GM23338 (cell line): ENCODE results near the gene ABHD3. TPM values are rescaled to one million over a fixed set of nuclear protein-coding genes. Genes with fewer than 3 reads are reported as not detected.
"Not testable (repeated sequence)": the region's sequence is repeated elsewhere in the genome, so short reads cannot be mapped to it uniquely, and the experiment has no call there.

Source experiments
- ATAC-seq: fragments of 200-7000 bp; cut with Tn5 transposase; 3 replicates; pipeline ENCODE4 v1.9.1; 2020
- DNase-seq: peaks from one replicate; pipeline ENCODE4 v3.0.0-alpha.2; 2015; ENCODE audit warnings: low spot score
- H2AFZ ChIP-seq: fragments of 200-600 bp; sonication (generic); 2 replicates; pipeline ENCODE4 v1.8.0; 2016; ENCODE audit warnings: antibody characterized with exemption, mild to moderate bottlenecking, moderate library complexity
- H3F3A ChIP-seq: fragments of 200-600 bp; sonication (generic); replicated peaks from 2 replicates; pipeline ENCODE4 v1.8.0; 2017; ENCODE audit warnings: antibody characterized with exemption, mixed run types, low read depth
- H3K27ac ChIP-seq: fragments of 200-600 bp; sonication (generic); 2 replicates; pipeline ENCODE4 v1.6.1; 2016; ENCODE audit warnings: low read depth
- H3K27me3 ChIP-seq: fragments of 200-600 bp; sonication (generic); 2 replicates; pipeline ENCODE4 v1.8.0; 2016; ENCODE audit warnings: mild to moderate bottlenecking, mixed run types, moderate library complexity; ENCODE audit not compliant: insufficient read depth
- H3K36me3 ChIP-seq: fragments of 200-600 bp; sonication (generic); 2 replicates; pipeline ENCODE4 v1.8.0; 2016; ENCODE audit warnings: mild to moderate bottlenecking; ENCODE audit not compliant: insufficient read depth
- H3K4me1 ChIP-seq: fragments of 200-600 bp; sonication (generic); 2 replicates; pipeline ENCODE4 v1.8.0; 2016; ENCODE audit warnings: mild to moderate bottlenecking, moderate library complexity; ENCODE audit not compliant: insufficient read depth
- H3K4me2 ChIP-seq: fragments of 200-600 bp; sonication (generic); 2 replicates; pipeline ENCODE4 v1.7.1; 2017; ENCODE audit warnings: mixed run types
- H3K4me3 ChIP-seq: fragments of 200-600 bp; sonication (generic); 2 replicates; pipeline ENCODE4 v1.6.1; 2016; ENCODE audit warnings: mixed run types
- H3K79me2 ChIP-seq: fragments of 200-600 bp; sonication (generic); replicated peaks from 2 replicates; pipeline ENCODE4 v1.8.0; 2017; ENCODE audit warnings: mild to moderate bottlenecking; ENCODE audit not compliant: insufficient read depth
- H3K9me2 ChIP-seq: fragments of 200-600 bp; sonication (generic); 2 replicates; pipeline ENCODE4 v1.8.0; 2017; ENCODE audit not compliant: insufficient read depth
- H4K20me1 ChIP-seq: fragments of 200-600 bp; sonication (generic); replicated peaks from 2 replicates; pipeline ENCODE4 v1.8.0; 2017; ENCODE audit warnings: mild to moderate bottlenecking; ENCODE audit not compliant: insufficient read depth
- H3K27ac Mint-ChIP-seq: 2 replicates; pipeline ENCODE4 v1.8.0; 2020; ENCODE audit warnings: inconsistent platforms, mild to moderate bottlenecking, moderate library complexity, mixed read lengths
- H3K27me3 Mint-ChIP-seq: 3 replicates; pipeline ENCODE4 v1.8.0; 2022; ENCODE audit warnings: low read depth, mild to moderate bottlenecking, moderate library complexity, mixed read lengths, inconsistent platforms; ENCODE audit not compliant: insufficient read depth, poor library complexity
- H3K36me3 Mint-ChIP-seq: 3 replicates; pipeline ENCODE4 v1.8.0; 2021; ENCODE audit warnings: low read depth, mild to moderate bottlenecking, inconsistent platforms, moderate library complexity, mixed read lengths
- H3K4me1 Mint-ChIP-seq: 3 replicates; pipeline ENCODE4 v1.8.0; 2020; ENCODE audit warnings: mild to moderate bottlenecking, inconsistent platforms, mixed read lengths
- H3K4me3 Mint-ChIP-seq: 3 replicates; pipeline ENCODE4 v1.8.0; 2021; ENCODE audit warnings: moderate library complexity, mild to moderate bottlenecking, inconsistent platforms, mixed read lengths
- H3K9me3 Mint-ChIP-seq: 3 replicates; pipeline ENCODE4 v1.8.0; 2020; ENCODE audit warnings: moderate library complexity, mild to moderate bottlenecking, inconsistent platforms, mixed read lengths
- CREB1 ChIP-seq: fragments of 250-450 bp; sonication (Bioruptor Pico); IDR thresholded peaks from 2 replicates; pipeline ENCODE4 v1.5.0; 2020; ENCODE audit warnings: low read depth, mild to moderate bottlenecking, moderate library complexity
- CTCF ChIP-seq, 2 experiments: fragments of 200-600 bp in 1 of 2; sonication (generic) in 1 of 2; conservative IDR thresholded peaks; 2 replicates each; pipeline versions ENCODE4 v1.5.1 to v1.6.1; 2016 to 2017; ENCODE audit warnings: antibody characterized with exemption in 2 of 2, low read depth in 2 of 2, mild to moderate bottlenecking in 2 of 2, moderate library complexity in 1 of 2
- ETS1 ChIP-seq: IDR thresholded peaks from 2 replicates; pipeline ENCODE4 v1.6.1; 2016; ENCODE audit warnings: antibody characterized with exemption
- JUNB ChIP-seq: IDR thresholded peaks from one replicate; pipeline ENCODE4 v1.6.1; 2016; ENCODE audit warnings: antibody characterized with exemption; ENCODE audit not compliant: unreplicated experiment
- POLR2AphosphoS5 ChIP-seq: IDR thresholded peaks from 2 replicates; pipeline ENCODE4 v1.6.1; 2016; ENCODE audit warnings: antibody characterized with exemption, low read depth
- REST ChIP-seq: IDR thresholded peaks from one replicate; pipeline ENCODE4 v1.6.1; 2018; ENCODE audit warnings: antibody characterized with exemption; ENCODE audit not compliant: unreplicated experiment
- STAT1 ChIP-seq: IDR thresholded peaks from one replicate; pipeline ENCODE4 v1.6.1; 2016; ENCODE audit warnings: antibody characterized with exemption; ENCODE audit not compliant: unreplicated experiment
- ZNF114 ChIP-seq: fragments of 250-450 bp; sonication (Bioruptor Pico); IDR thresholded peaks from 2 replicates; pipeline ENCODE4 v1.5.0; 2020; ENCODE audit warnings: mild to moderate bottlenecking, moderate library complexity
- ZNF331 ChIP-seq: fragments of 250-450 bp; sonication (Bioruptor Pico); IDR thresholded peaks from 2 replicates; pipeline ENCODE4 v1.5.0; 2020; ENCODE audit warnings: low read depth, mild to moderate bottlenecking, moderate library complexity
- polyA plus RNA-seq: library from polyadenylated mRNA; unstranded; fragments of >200 nt; fragmentation: Nextera tagmentation; extraction: Ambion mirVana; gene quantifications from 2 replicates; pipeline ENCODE4 v1.2.1, GENCODE V29; 2016
- total RNA-seq: library from RNA; depleted of rRNA; stranded (reverse); fragments of >200 nt; shearing (Covaris generic); gene quantifications from 2 replicates; pipeline ENCODE4 v1.2.3, GENCODE V29; 2014

ABHD3 gene
- total and polyA plus RNA-seq, 2 experiments from 2014 or later, result 16.2 to 19.9 TPM

- TF ChIP-seq POLR2AphosphoS5 (no peak), REST (no peak), ZNF331 (CRISPR knock-in tag) (no peak), STAT1 (no peak), ZNF114 (no peak), CREB1 (CRISPR knock-in tag) (no peak), CTCF (conservative IDR thresholded peaks at IDR 0.05; ENCODE audit: low read depth in 2 of 2) (no peak)
Observed at GRCh38 chr18:21714474-21714873, 9.9 kb upstream of the ABHD3 start (continued).

- not testable (repeated sequence) for H3F3A ChIP-seq, H3K9me2 ChIP-seq, H3K27ac ChIP-seq, H3K4me1 ChIP-seq, H3K4me3 Mint-ChIP-seq, H3K27ac Mint-ChIP-seq, H3K4me2 ChIP-seq, H3K4me3 ChIP-seq, H3K79me2 ChIP-seq, H3K36me3 ChIP-seq, ATAC-seq, H4K20me1 ChIP-seq, DNase-seq, H2AFZ ChIP-seq
- Mint-ChIP-seq H3K36me3 (peaks cover 27% of the 10 kb centered on the region), H3K27me3 (peaks cover 19% of the 10 kb centered on the region), H3K9me3 (peaks cover 23% of the 10 kb centered on the region), H3K4me1 (peaks cover 16% of the 10 kb centered on the region)
- H3K27me3 ChIP-seq, result peaks cover 19% of the 10 kb centered on the region; the same call in 1 of the 2 replicates
Observed at GRCh38 chr18:21707130-21707529, 2.6 kb upstream of the ABHD3 start.

- H3K4me1 ChIP-seq, result peaks cover 10% of the 10 kb centered on the region
- Mint-ChIP-seq H3K27me3 (peaks cover 17% of the 10 kb centered on the region), H3K36me3 (peaks cover 27% of the 10 kb centered on the region), H3K4me3 (no peak overlapping the region), H3K27ac (no peak overlapping the region), H3K9me3 (peaks cover 23% of the 10 kb centered on the region), H3K4me1 (peaks cover 16% of the 10 kb centered on the region)
- ATAC-seq, result no peak
- H3K79me2 ChIP-seq, result no peaks in the 10 kb centered on the region; the same call in 1 of the 2 replicates
- no peak overlapping the region for H3K27ac ChIP-seq
- DNase-seq, result no peak
- no peaks in the 10 kb centered on the region for H4K20me1 ChIP-seq
- H2AFZ ChIP-seq, result no peak overlapping the region
- no peak overlapping the region for H3K4me2 ChIP-seq
- H3K4me3 ChIP-seq, result no peak overlapping the region
- peaks cover 6% of the 10 kb centered on the region; the same call in 1 of the 2 replicates for H3F3A ChIP-seq
- H3K9me2 ChIP-seq, result 0 out of 2 replicates have a peak, but pooled peaks cover 4% of the 10 kb centered on the region
- H3K27me3 ChIP-seq, result peaks cover 19% of the 10 kb centered on the region; the same call in 1 of the 2 replicates
- peaks cover 3% of the 10 kb centered on the region; the same call in 1 of the 2 replicates for H3K36me3 ChIP-seq
- TF ChIP-seq JUNB (no peak), ZNF331 (CRISPR knock-in tag) (no peak), STAT1 (no peak), ETS1 (no peak)
Observed at GRCh38 chr18:21706386-21706865, 1.9 kb upstream of the ABHD3 start.
